Pancreas (tissue), 10 donors: Measurements from ENCODE around the gene VIT. TPM values are rescaled to one million over a fixed set of nuclear protein-coding genes. Genes with fewer than 3 reads are reported as not detected.

Experiments
- ATAC-seq, 4 donors: fragments of 200-7000 bp; cut with Tn5 transposase; one replicate each; pipeline versions ENCODE4 v1.8.0 to v1.9.1; 2020; ENCODE audit warnings: mild to moderate bottlenecking in 4 of 4, moderate library complexity in 4 of 4
- DNase-seq, 6 donors: peaks; one replicate each; pipeline ENCODE4 v3.0.0-alpha.2; 2020
- FAIRE-seq: peaks from 2 replicates; lab custom pipeline; 2012; peaks lifted over from hg19 to GRCh38; lab: Jason Lieb, UNC
- H3K27ac ChIP-seq, 4 donors: fragments of 200-600 bp; sonication (generic); 1 replicate in 3 of 4; 2 replicates in 1 of 4; pipeline versions ENCODE4 v1.5.0 to v1.8.0; 2020
- H3K27me3 ChIP-seq, 4 donors: fragments of 200-600 bp; one replicate each; pipeline ENCODE4 v1.8.0; 2021
- H3K36me3 ChIP-seq, 3 donors: fragments of 200-600 bp; sonication (generic) in 1 of 3; one replicate each; pipeline versions ENCODE4 v1.5.0 to v1.8.0; 2020 to 2021
- H3K4me1 ChIP-seq, 3 donors: fragments of 200-600 bp; one replicate each; pipeline ENCODE4 v1.8.0; 2021
- H3K4me3 ChIP-seq, 4 donors: fragments of 200-600 bp; sonication (generic) in 2 of 4; one replicate each; pipeline versions ENCODE4 v1.5.0 to v1.8.0; 2020 to 2021
- H3K9me3 ChIP-seq, 4 donors: fragments of 200-600 bp; one replicate each; pipeline ENCODE4 v1.8.0; 2021
- WGBS, 2 donors: extraction: QIAGEN DNeasy Blood & Tissue Kit; methylation state at CpG; one replicate each; pipeline ENCODE4 v1.1.7; 2013; 5-methylcytosine and 5-hydroxymethylcytosine counted together
- intact Hi-C, 3 donors: fragments of 100-400 bp; cut with DNase I; formaldehyde crosslinking; loops; one replicate each; pipeline versions ENCODE4 v1.11.1 to v1.14.2; 2022
- polyA plus RNA-seq, 2 donors: library from polyadenylated mRNA; stranded (reverse); fragments of 200-250 nt; gene quantifications; one replicate each; pipeline ENCODE4 v1.2.3, GENCODE V29; 2013
- total RNA-seq, 6 donors: library from RNA; stranded (reverse); fragmentation: NEBNext Ultra II Directional in 4 of 6; extraction: Animal tissue kit (Norgen Biotek cat#: 25700) in 4 of 6; gene quantifications; one replicate each; pipeline versions ENCODE4 v1.2.1 to v1.2.4, GENCODE V29; 2021 to 2023
- TF ChIP-seq, protein P1 (sequence below), 4 donors: fragments of 200-600 bp; sonication (generic) in 3 of 4; IDR thresholded peaks; one replicate each; pipeline versions ENCODE4 v1.5.0 to v1.8.0; 2021; ENCODE audit warnings: antibody characterized with exemption in 4 of 4
- donor health status: healthy with polysubstance abuse.
- donor health status: DM: no; HTN: no; CAD: no; lungs with moderate emphysema.
- donor health status: DM: no; HTN: no; CAD: no.
- donor health status: control.
- donor health status: control.
- donor health status: Bipolar disorder and iron deficiency.
- donor health status: DM: yes; HTN: yes; CAD: no.
- donor health status: DM: no; HTN: no; CAD: no.
- donor health status: DM: no; HTN: no; CAD: no.
- donor health status: DM: yes; HTN: yes; CAD: no.

The VIT gene
- total and polyA plus RNA-seq, 8 donors: 0.19 to 2.9 (median 0.36) TPM

DNA sequence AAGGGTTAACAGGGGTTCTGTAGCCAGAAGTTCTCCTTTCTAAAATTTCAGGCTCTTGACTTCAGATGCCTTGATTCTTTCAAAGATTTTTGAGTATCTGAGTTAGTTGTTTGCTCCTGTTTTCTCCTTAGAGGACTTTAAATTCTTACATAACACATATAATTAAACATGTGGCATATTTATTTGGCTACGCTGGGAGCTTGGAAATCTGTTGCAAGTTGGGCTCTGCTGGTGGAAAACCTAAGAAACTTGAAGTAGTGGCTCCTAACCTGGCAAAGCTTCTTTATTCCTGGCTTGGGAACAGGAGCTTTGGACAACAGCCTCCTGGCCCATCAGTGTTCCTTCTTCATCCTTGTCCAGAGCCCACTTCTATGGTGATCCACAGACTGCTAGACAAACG, 72.6 kb downstream of the VIT start:
- H3K27me3 ChIP-seq: peaks cover 0 to under 1% (median 0%) of the 10 kb centered on the region in 4 donors
- no peaks in the 10 kb centered on the region for H3K36me3 ChIP-seq
- H3K27ac ChIP-seq: no peak overlapping the region
- H3K9me3 ChIP-seq: no peaks in the 10 kb centered on the region
- FAIRE-seq (no peak), ATAC-seq (no peak), DNase-seq (no peak)
- intact Hi-C loops: no loop called here
- TF ChIP-seq, protein P1, sequence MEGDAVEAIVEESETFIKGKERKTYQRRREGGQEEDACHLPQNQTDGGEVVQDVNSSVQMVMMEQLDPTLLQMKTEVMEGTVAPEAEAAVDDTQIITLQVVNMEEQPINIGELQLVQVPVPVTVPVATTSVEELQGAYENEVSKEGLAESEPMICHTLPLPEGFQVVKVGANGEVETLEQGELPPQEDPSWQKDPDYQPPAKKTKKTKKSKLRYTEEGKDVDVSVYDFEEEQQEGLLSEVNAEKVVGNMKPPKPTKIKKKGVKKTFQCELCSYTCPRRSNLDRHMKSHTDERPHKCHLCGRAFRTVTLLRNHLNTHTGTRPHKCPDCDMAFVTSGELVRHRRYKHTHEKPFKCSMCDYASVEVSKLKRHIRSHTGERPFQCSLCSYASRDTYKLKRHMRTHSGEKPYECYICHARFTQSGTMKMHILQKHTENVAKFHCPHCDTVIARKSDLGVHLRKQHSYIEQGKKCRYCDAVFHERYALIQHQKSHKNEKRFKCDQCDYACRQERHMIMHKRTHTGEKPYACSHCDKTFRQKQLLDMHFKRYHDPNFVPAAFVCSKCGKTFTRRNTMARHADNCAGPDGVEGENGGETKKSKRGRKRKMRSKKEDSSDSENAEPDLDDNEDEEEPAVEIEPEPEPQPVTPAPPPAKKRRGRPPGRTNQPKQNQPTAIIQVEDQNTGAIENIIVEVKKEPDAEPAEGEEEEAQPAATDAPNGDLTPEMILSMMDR (IDR thresholded peaks at IDR 0.05): no peak
- H3K4me3 ChIP-seq: no peak overlapping the region
- H3K4me1 ChIP-seq: no peaks in the 10 kb centered on the region
- WGBS, 2 donors: 49 to 57% methylated on average over 2 of the region's 2 CpGs

GRCh38 chr2:36770542-36771287, 74.2 kb downstream of the VIT start:
- no peak overlapping the region for H3K27ac ChIP-seq
- no peaks in the 10 kb centered on the region for H3K9me3 ChIP-seq
- H3K4me3 ChIP-seq: no peak overlapping the region
- DNase-seq: no peak
- FAIRE-seq: no peak
- 65 to 66% methylated on average over 11 of the region's 11 CpGs for WGBS, 2 donors
- no peaks in the 10 kb centered on the region for H3K36me3 ChIP-seq
- peak in 3 of 4 donors; percentile 30 to 51 (median 43) for ATAC-seq
- H3K27me3 ChIP-seq: no peaks in the 10 kb centered on the region
- no peaks in the 10 kb centered on the region for H3K4me1 ChIP-seq
- TF ChIP-seq, protein P1 (IDR thresholded peaks at IDR 0.05): peak in 1 of 4 donors; percentile 29
- intact Hi-C loops: no loop called here

GRCh38 chr2:36771671-36772070, 75.2 kb downstream of the VIT start:
- no peaks in the 10 kb centered on the region for H3K36me3 ChIP-seq
- H3K27me3 ChIP-seq: no peaks in the 10 kb centered on the region
- H3K9me3 ChIP-seq: no peaks in the 10 kb centered on the region
- H3K4me3 ChIP-seq: no peak overlapping the region
- no peaks in the 10 kb centered on the region for H3K4me1 ChIP-seq
- no peak for ATAC-seq
- intact Hi-C loops: no loop called here
- no peak overlapping the region for H3K27ac ChIP-seq
- TF ChIP-seq, protein P1 (IDR thresholded peaks at IDR 0.05): no peak
- FAIRE-seq: no peak
- no peak for DNase-seq
- 59% methylated on average over 3 of the region's 3 CpGs for WGBS, 2 donors

GRCh38 chr2:36773947-36774346, 77.4 kb downstream of the VIT start:
- Histone ChIP-seq H3K9me3 (no peaks in the 10 kb centered on the region), H3K36me3 (no peaks in the 10 kb centered on the region), H3K4me3 (no peak overlapping the region), H3K27me3 (no peaks in the 10 kb centered on the region), H3K4me1 (no peaks in the 10 kb centered on the region), H3K27ac (no peak overlapping the region)
- DNase-seq (no peak), ATAC-seq (no peak), FAIRE-seq (no peak)
- 76 to 84% methylated on average over 7 of the region's 7 CpGs for WGBS, 2 donors
- TF ChIP-seq, protein P1 (IDR thresholded peaks at IDR 0.05): no peak
- intact Hi-C loops: no loop called here

GRCh38 chr2:36775261-36775660, 78.8 kb downstream of the VIT start:
- no peak for FAIRE-seq
- Histone ChIP-seq H3K4me3 (no peak overlapping the region), H3K9me3 (no peaks in the 10 kb centered on the region), H3K36me3 (no peaks in the 10 kb centered on the region), H3K27ac (no peak overlapping the region), H3K4me1 (no peaks in the 10 kb centered on the region), H3K27me3 (no peaks in the 10 kb centered on the region)
- TF ChIP-seq, protein P1 (IDR thresholded peaks at IDR 0.05): no peak
- intact Hi-C loops: no loop called here
- no peak for ATAC-seq
- no peak for DNase-seq
- 74 to 77% methylated on average over 3 of the region's 3 CpGs for WGBS, 2 donors
